ENCODE data around the gene CPEB1. TPM values are rescaled to one million over a fixed set of nuclear protein-coding genes. Genes with fewer than 3 reads are reported as not detected.

Gene CPEB1
- total and polyA plus RNA-seq, 2 of the 13 experiments (the other 11 are each of a cell fraction or from before 2014, with no cell fraction given) = 0.03 to 0.07 TPM

GRCh38 chr15:82535566-82536408 lies 111.4 kb downstream of the CPEB1 start (continued):
- TF ChIP-seq ZBED4 (CRISPR knock-in tag; IDR thresholded peaks at IDR 0.05; ENCODE audit: borderline replicate concordance) (no peak), GTF2F1 (IDR thresholded peaks at IDR 0.05; ENCODE audit: low read length) (no peak), CBX5 (CRISPR knock-in tag; IDR thresholded peaks at IDR 0.05; ENCODE audit: borderline replicate concordance) (no peak), SPEN (CRISPR knock-in tag; IDR thresholded peaks at IDR 0.05; ENCODE audit: low read depth) (no peak), SP1 (IDR thresholded peaks at IDR 0.05) (no peak), SP1 (CRISPR knock-in tag; IDR thresholded peaks at IDR 0.05) (no peak), AHR (CRISPR knock-in tag; IDR thresholded peaks at IDR 0.05) (no peak), ZNF792 (CRISPR knock-in tag; IDR thresholded peaks at IDR 0.05) (0 out of 2 replicates have a peak, but pooled peaks have one; percentile 29), IRF1 (CRISPR knock-in tag; IDR thresholded peaks at IDR 0.05; ENCODE audit: low read depth) (no peak), TBP (CRISPR knock-in tag; IDR thresholded peaks at IDR 0.05) (no peak)
- TF ChIP-seq, protein P1, sequence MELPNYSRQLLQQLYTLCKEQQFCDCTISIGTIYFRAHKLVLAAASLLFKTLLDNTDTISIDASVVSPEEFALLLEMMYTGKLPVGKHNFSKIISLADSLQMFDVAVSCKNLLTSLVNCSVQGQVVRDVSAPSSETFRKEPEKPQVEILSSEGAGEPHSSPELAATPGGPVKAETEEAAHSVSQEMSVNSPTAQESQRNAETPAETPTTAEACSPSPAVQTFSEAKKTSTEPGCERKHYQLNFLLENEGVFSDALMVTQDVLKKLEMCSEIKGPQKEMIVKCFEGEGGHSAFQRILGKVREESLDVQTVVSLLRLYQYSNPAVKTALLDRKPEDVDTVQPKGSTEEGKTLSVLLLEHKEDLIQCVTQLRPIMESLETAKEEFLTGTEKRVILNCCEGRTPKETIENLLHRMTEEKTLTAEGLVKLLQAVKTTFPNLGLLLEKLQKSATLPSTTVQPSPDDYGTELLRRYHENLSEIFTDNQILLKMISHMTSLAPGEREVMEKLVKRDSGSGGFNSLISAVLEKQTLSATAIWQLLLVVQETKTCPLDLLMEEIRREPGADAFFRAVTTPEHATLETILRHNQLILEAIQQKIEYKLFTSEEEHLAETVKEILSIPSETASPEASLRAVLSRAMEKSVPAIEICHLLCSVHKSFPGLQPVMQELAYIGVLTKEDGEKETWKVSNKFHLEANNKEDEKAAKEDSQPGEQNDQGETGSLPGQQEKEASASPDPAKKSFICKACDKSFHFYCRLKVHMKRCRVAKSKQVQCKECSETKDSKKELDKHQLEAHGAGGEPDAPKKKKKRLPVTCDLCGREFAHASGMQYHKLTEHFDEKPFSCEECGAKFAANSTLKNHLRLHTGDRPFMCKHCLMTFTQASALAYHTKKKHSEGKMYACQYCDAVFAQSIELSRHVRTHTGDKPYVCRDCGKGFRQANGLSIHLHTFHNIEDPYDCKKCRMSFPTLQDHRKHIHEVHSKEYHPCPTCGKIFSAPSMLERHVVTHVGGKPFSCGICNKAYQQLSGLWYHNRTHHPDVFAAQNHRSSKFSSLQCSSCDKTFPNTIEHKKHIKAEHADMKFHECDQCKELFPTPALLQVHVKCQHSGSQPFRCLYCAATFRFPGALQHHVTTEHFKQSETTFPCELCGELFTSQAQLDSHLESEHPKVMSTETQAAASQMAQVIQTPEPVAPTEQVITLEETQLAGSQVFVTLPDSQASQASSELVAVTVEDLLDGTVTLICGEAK (IDR thresholded peaks at IDR 0.05) = no peak
- TF ChIP-seq, protein P1 (CRISPR knock-in tag; IDR thresholded peaks at IDR 0.05) = no peak
- TF ChIP-seq, protein P2, sequence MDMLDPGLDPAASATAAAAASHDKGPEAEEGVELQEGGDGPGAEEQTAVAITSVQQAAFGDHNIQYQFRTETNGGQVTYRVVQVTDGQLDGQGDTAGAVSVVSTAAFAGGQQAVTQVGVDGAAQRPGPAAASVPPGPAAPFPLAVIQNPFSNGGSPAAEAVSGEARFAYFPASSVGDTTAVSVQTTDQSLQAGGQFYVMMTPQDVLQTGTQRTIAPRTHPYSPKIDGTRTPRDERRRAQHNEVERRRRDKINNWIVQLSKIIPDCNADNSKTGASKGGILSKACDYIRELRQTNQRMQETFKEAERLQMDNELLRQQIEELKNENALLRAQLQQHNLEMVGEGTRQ (IDR thresholded peaks at IDR 0.05; ENCODE audit: low read depth, low read length) = no peak
- TF ChIP-seq, protein P2 (CRISPR knock-in tag; IDR thresholded peaks at IDR 0.05; ENCODE audit: borderline replicate concordance) = no peak

All from HepG2 (cell line).